A549 (cell line): ENCODE data around the gene CBX5. TPM values are rescaled to one million over a fixed set of nuclear protein-coding genes. Genes with fewer than 3 reads are reported as not detected.
"Not testable (repeated sequence)": the region's sequence is repeated elsewhere in the genome, so short reads cannot be mapped to it uniquely, and the experiment has no call there.

ENCODE experiments used
- ATAC-seq, 2 experiments: fragments of 200-7000 bp in 1 of 2; fragments of >200 bp in 1 of 2; cut with Nextera tagmentation in 1 of 2; cut with Tn5 transposase in 1 of 2; 3 replicates each; pipeline versions ENCODE4 v1.8.0 to v1.9.1; 2018 to 2020; ENCODE audit warnings: mild to moderate bottlenecking in 1 of 2, moderate library complexity in 1 of 2
- CTCF ChIA-PET: fragments of 300-600 bp; sonication (Branson Sonifier 250); formaldehyde crosslinking; extraction: SDS; loops from one replicate; lab custom pipeline; 2021; ENCODE audit warnings: antibody characterized with exemption, inconsistent platforms; lab: Yijun Ruan, JAX
- POLR2A ChIA-PET: fragments of 350-600 bp; formaldehyde crosslinking; extraction: SDS; loops from one replicate; lab custom pipeline; 2021; ENCODE audit warnings: antibody characterized with exemption, inconsistent platforms; lab: Yijun Ruan, JAX
- DNase-seq, 2 experiments: peaks; one replicate each; pipeline versions ENCODE4 v3.0.0 to v3.0.0-alpha.2; 2011 to 2016; ENCODE audit warnings: low read depth in 1 of 2, low spot score in 1 of 2
- FAIRE-seq: peaks from 2 replicates; lab custom pipeline; 2011; peaks lifted over from hg19 to GRCh38; lab: Jason Lieb, UNC
- H3K27ac ChIP-seq, 2 experiments: fragments of >200 bp; sonication (Bioruptor Twin); formaldehyde crosslinking; 3 replicates each; pipeline ENCODE4 v1.5.1; 2016 to 2017
- H3K4me1 ChIP-seq: fragments of >200 bp; sonication (Bioruptor Twin); formaldehyde crosslinking; 3 replicates; pipeline ENCODE4 v1.6.1; 2016
- H3K4me2 ChIP-seq: fragments of >200 bp; sonication (Bioruptor Twin); formaldehyde crosslinking; 3 replicates; pipeline ENCODE4 v1.6.1; 2016
- H3K4me3 ChIP-seq: fragments of >200 bp; sonication (Bioruptor Twin); formaldehyde crosslinking; 3 replicates; pipeline ENCODE4 v1.5.1; 2016
- H3K9me3 ChIP-seq: fragments of >200 bp; sonication (Bioruptor Twin); formaldehyde crosslinking; 3 replicates; pipeline ENCODE4 v1.6.1; 2016
- CEBPB ChIP-seq, 2 experiments: fragments of >200 bp in 1 of 2; sonication (Bioruptor Twin) in 1 of 2; formaldehyde crosslinking in 1 of 2; IDR thresholded peaks; 2 replicates each; pipeline ENCODE4 v1.6.1; 2012 to 2016
- CHD4 ChIP-seq: fragments of 200-600 bp; sonication (generic); IDR thresholded peaks from 2 replicates; pipeline ENCODE4 v1.6.1; 2016; ENCODE audit warnings: antibody characterized with exemption, mild to moderate bottlenecking, borderline replicate concordance
- E2F6 ChIP-seq: IDR thresholded peaks from 2 replicates; pipeline ENCODE4 v1.6.1; 2012; ENCODE audit warnings: low read depth, borderline replicate concordance
- EHF ChIP-seq: fragments of 250-450 bp; sonication (Bioruptor Pico); IDR thresholded peaks from 2 replicates; pipeline ENCODE4 v1.5.0; 2020; ENCODE audit warnings: mild to moderate bottlenecking
- EHMT2 ChIP-seq: fragments of 200-600 bp; sonication (generic); IDR thresholded peaks from 2 replicates; pipeline ENCODE4 v1.6.1; 2016; ENCODE audit warnings: antibody characterized with exemption, low read depth, mild to moderate bottlenecking, moderate library complexity
- ESRRA ChIP-seq: fragments of 150-350 bp; IDR thresholded peaks from 2 replicates; pipeline ENCODE4 v1.6.1; 2014; ENCODE audit warnings: mild to moderate bottlenecking, low read length, borderline replicate concordance
- FOSL2 ChIP-seq, 2 experiments: fragments of 450-650 bp in 1 of 2; fragments of >200 bp in 1 of 2; sonication (Bioruptor Twin) in 1 of 2; formaldehyde crosslinking; IDR thresholded peaks; 2 replicates each; pipeline versions ENCODE4 v1.5.0 to v1.6.1; 2016 to 2020; ENCODE audit warnings: mild to moderate bottlenecking in 1 of 2, moderate library complexity in 1 of 2
- HDAC2 ChIP-seq: fragments of 200-600 bp; sonication (generic); IDR thresholded peaks from 2 replicates; pipeline ENCODE4 v1.6.1; 2016
- HEYL ChIP-seq: fragments of 250-450 bp; sonication (Bioruptor Pico); IDR thresholded peaks from 2 replicates; pipeline ENCODE4 v1.8.0; 2021; ENCODE audit warnings: mild to moderate bottlenecking, moderate library complexity
- MAZ ChIP-seq: fragments of 150-350 bp; IDR thresholded peaks from 2 replicates; pipeline ENCODE4 v1.6.1; 2014; ENCODE audit warnings: antibody characterized with exemption, low read depth, low read length, borderline replicate concordance
- MYC ChIP-seq: IDR thresholded peaks from 2 replicates; pipeline ENCODE4 v1.6.1; 2012; ENCODE audit warnings: mild to moderate bottlenecking, inconsistent platforms, low read length, improper control_type of control experiment, borderline replicate concordance
- NFE2L2 ChIP-seq: fragments of 150-350 bp; conservative IDR thresholded peaks from 2 replicates; pipeline ENCODE4 v1.6.1; 2014; ENCODE audit warnings: low read length
- NPAS2 ChIP-seq: fragments of 250-450 bp; sonication (Bioruptor Pico); IDR thresholded peaks from 2 replicates; pipeline ENCODE4 v1.8.0; 2022; ENCODE audit warnings: mild to moderate bottlenecking, moderate library complexity, borderline replicate concordance
- NR3C1 ChIP-seq: fragments of >200 bp; sonication (Bioruptor Twin); formaldehyde crosslinking; IDR thresholded peaks from 3 replicates; pipeline ENCODE4 v1.6.1; 2017
- PBX3 ChIP-seq: IDR thresholded peaks from 2 replicates; pipeline ENCODE4 v1.6.1; 2012
- POLR2AphosphoS2 ChIP-seq: conservative IDR thresholded peaks from 2 replicates; pipeline ENCODE4 v1.6.1; 2012; ENCODE audit warnings: low read length, improper control_type of control experiment, inconsistent platforms
- RFX5 ChIP-seq: fragments of 450-650 bp; IDR thresholded peaks from 2 replicates; pipeline ENCODE4 v1.7.1; 2014; ENCODE audit warnings: antibody characterized with exemption, mild to moderate bottlenecking, moderate library complexity
- SREBF2 ChIP-seq: fragments of 450-650 bp; IDR thresholded peaks from 2 replicates; pipeline ENCODE4 v1.6.1; 2014; ENCODE audit warnings: mild to moderate bottlenecking, moderate library complexity
- TFCP2L1 ChIP-seq: fragments of 250-450 bp; sonication (Bioruptor Pico); IDR thresholded peaks from 2 replicates; pipeline ENCODE4 v1.5.0; 2021; ENCODE audit warnings: mild to moderate bottlenecking
- USF2 ChIP-seq: fragments of 450-650 bp; IDR thresholded peaks from 2 replicates; pipeline ENCODE4 v1.6.1; 2014; ENCODE audit warnings: antibody characterized with exemption
- ZNF302 ChIP-seq: fragments of 250-450 bp; sonication (Bioruptor Pico); IDR thresholded peaks from 2 replicates; pipeline ENCODE4 v1.9.0; 2021; ENCODE audit warnings: inconsistent platforms, mild to moderate bottlenecking, moderate library complexity
- WGBS: methylation state at CpG from one replicate; pipeline ENCODE4 v1.1.6; 2017; ENCODE audit errors: missing lambda C conversion rate; 5-methylcytosine and 5-hydroxymethylcytosine counted together
- polyA plus RNA-seq, 4 experiments: library from polyadenylated mRNA; depleted of rRNA in 3 of 4; stranded (reverse); fragments of >200 nt; fragmentation: RNase III in 1 of 4; extraction: RNeasy Plus Mini Kit Qiagen cat#74134 plus additional on column Dnase treatment in 1 of 4; gene quantifications; 2 replicates in 3 of 4; 3 replicates in 1 of 4; pipeline ENCODE4 v1.2.3, GENCODE V29; 2011 to 2017
- TF ChIP-seq, protein P1 (sequence below): fragments of 150-350 bp; IDR thresholded peaks from 2 replicates; pipeline ENCODE4 v1.6.1; 2014; ENCODE audit warnings: low read depth, mild to moderate bottlenecking, low read length
- TF ChIP-seq, protein P2 (sequence below): IDR thresholded peaks from 2 replicates; pipeline ENCODE4 v1.6.1; 2012

The CBX5 gene
- polyA plus RNA-seq, 2 of the 4 experiments (the other 2 are of a cell fraction): 39.5 to 129 TPM

- WGBS: 54% methylated on average over 4 of the region's 4 CpGs
- DNase-seq: peak; percentile 51 to 66
- Histone ChIP-seq H3K9me3 (no peaks in the 10 kb centered on the region), H3K27ac (peak overlapping the region; percentile 30 to 69; a peak in 4 of 6 replicates), H3K4me3 (no peak overlapping the region), H3K4me1 (peaks cover 22% of the 10 kb centered on the region), H3K4me2 (peak overlapping the region; percentile 53)
- peak in 1 of 2 experiments; percentile 37; a peak in 1 of 4 replicates for TF ChIP-seq CEBPB (IDR thresholded peaks at IDR 0.05)
- TF ChIP-seq FOSL2 (IDR thresholded peaks at IDR 0.05): no peak
- TF ChIP-seq FOSL2 (CRISPR knock-in tag; IDR thresholded peaks at IDR 0.05): peak; percentile 50
- TF ChIP-seq ZNF302 (CRISPR knock-in tag): no peak
- FAIRE-seq: no peak
- POLR2A ChIA-PET: interaction anchor here (0.7 to 0.8 kb wide), 3 partner anchors 50 to 143 kb away, joined by 3 to 8 read pairs (median 7); partner anchors contain the start of genes CBX5 and HNRNPA1
- ATAC-seq: peak; percentile 76 to 82
- CTCF ChIA-PET: interaction anchor here (0.6 to 7.2 kb wide), 10 partner anchors 10 to 1849 kb away, joined by 3 to 64 read pairs (median 4); partner anchors contain the start of gene HOXC10
Measured at GRCh38 chr12:54229624-54230212, 50.2 kb downstream of the CBX5 start.

DNA sequence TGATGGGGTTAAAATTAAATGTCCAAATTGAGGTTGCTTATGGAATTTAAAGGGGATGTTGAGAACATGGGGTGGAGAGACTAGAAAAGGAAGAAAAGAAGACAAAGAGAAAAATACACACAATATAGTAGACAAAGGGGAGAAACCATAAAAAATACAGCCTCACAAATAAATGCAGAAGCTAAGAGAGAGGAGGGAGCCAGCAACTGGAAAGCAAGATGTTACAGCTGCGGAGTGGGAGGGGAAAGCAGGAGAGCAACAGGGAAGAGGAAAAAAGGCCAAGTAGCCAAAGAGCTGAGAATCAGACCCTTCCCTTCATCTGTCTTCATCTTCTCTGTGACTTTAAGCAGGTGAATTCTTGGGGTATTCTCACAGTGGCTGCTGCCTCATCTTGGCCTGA lies 51.5 kb downstream of the CBX5 start:
- Histone ChIP-seq H3K4me3 (no peak overlapping the region), H3K4me1 (peaks cover 22% of the 10 kb centered on the region), H3K9me3 (no peaks in the 10 kb centered on the region), H3K27ac (peak overlapping the region in 1 of 2 experiments; percentile 69; a peak in 2 of 6 replicates), H3K4me2 (no peak overlapping the region)
- no peak for FAIRE-seq
- 94% methylated on average over 1 of the region's 1 CpG for WGBS
- no peak for ATAC-seq
- ChIA-PET POLR2A (interaction anchor here (0.6 to 0.7 kb wide), 3 partner anchors 51 to 1759 kb away, joined by 3 to 5 read pairs (median 4); partner anchors contain the start of gene CBX5), CTCF (interaction anchor here (0.8 to 7.2 kb wide), 15 partner anchors 8 to 243 kb away, joined by 3 to 64 read pairs (median 4); partner anchors contain the start of gene HOXC10)
- TF ChIP-seq NPAS2 (CRISPR knock-in tag) (no peak), NR3C1 (no peak), SREBF2 (no peak), NFE2L2 (no peak), PBX3 (no peak), EHF (CRISPR knock-in tag) (no peak), USF2 (no peak)
- TF ChIP-seq, protein P1, sequence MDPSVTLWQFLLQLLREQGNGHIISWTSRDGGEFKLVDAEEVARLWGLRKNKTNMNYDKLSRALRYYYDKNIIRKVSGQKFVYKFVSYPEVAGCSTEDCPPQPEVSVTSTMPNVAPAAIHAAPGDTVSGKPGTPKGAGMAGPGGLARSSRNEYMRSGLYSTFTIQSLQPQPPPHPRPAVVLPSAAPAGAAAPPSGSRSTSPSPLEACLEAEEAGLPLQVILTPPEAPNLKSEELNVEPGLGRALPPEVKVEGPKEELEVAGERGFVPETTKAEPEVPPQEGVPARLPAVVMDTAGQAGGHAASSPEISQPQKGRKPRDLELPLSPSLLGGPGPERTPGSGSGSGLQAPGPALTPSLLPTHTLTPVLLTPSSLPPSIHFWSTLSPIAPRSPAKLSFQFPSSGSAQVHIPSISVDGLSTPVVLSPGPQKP: no peak
- DNase-seq: no peak

- CTCF ChIA-PET: interaction anchor here (0.8 to 7.2 kb wide), 12 partner anchors 8 to 222 kb away, joined by 3 to 64 read pairs (median 4); no protein-coding TSS in a partner anchor
- not testable (repeated sequence) for H3K9me3 ChIP-seq, H3K4me2 ChIP-seq, ATAC-seq, H3K4me3 ChIP-seq, DNase-seq, FAIRE-seq, H3K27ac ChIP-seq
- peaks cover 24% of the 10 kb centered on the region for H3K4me1 ChIP-seq
- POLR2A ChIA-PET: interaction anchor here (0.6 kb wide), 1 partner anchor 1760 kb away, joined by 3 read pairs; no protein-coding TSS in a partner anchor
- WGBS: 82% methylated on average over 6 of the region's 6 CpGs
Measured at GRCh38 chr12:54227927-54228326, 52.0 kb downstream of the CBX5 start.

- FAIRE-seq (no peak), ATAC-seq (no peak; a peak in 1 of 6 replicates)
Measured at GRCh38 chr12:54227376-54227775, 52.5 kb downstream of the CBX5 start.

More at GRCh38 chr12:54227376-54227775, 52.5 kb downstream of the CBX5 start:
- ChIA-PET POLR2A (no interaction called here), CTCF (interaction anchor here (0.8 to 7.2 kb wide), 11 partner anchors 7 to 220 kb away, joined by 3 to 64 read pairs (median 4); no protein-coding TSS in a partner anchor)
- DNase-seq: no peak
- Histone ChIP-seq H3K27ac (peak overlapping the region in 1 of 2 experiments; percentile 35; a peak in 1 of 6 replicates), H3K9me3 (no peaks in the 10 kb centered on the region), H3K4me3 (no peak overlapping the region), H3K4me1 (peaks cover 28% of the 10 kb centered on the region), H3K4me2 (no peak overlapping the region)
- WGBS: 85% methylated on average over 4 of the region's 4 CpGs
- TF ChIP-seq, protein P2, sequence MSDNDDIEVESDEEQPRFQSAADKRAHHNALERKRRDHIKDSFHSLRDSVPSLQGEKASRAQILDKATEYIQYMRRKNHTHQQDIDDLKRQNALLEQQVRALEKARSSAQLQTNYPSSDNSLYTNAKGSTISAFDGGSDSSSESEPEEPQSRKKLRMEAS: no peak
- TF ChIP-seq HDAC2 (no peak), CHD4 (no peak), NPAS2 (CRISPR knock-in tag) (no peak), E2F6 (no peak), MYC (no peak), RFX5 (no peak), EHMT2 (no peak), TFCP2L1 (CRISPR knock-in tag) (no peak), POLR2AphosphoS2 (no peak), HEYL (CRISPR knock-in tag) (no peak), MAZ (no peak), ESRRA (no peak), NFE2L2 (no peak)
